Skin epidermis (tissue), 12 donors: Measurements from ENCODE around the gene TBC1D1.
"Not testable (repeated sequence)": the region's sequence is repeated elsewhere in the genome, so short reads cannot be mapped to it uniquely, and the experiment has no call there.

ENCODE experiments used
- H3K27ac ChIP-seq, 21 experiments: fragments of 200-600 bp; sonication (generic) in 11 of 21; one replicate each; pipeline ENCODE4 v1.5.0; 2020; ENCODE audit warnings: mild to moderate bottlenecking in 3 of 21, inconsistent platforms in 2 of 21, moderate library complexity in 2 of 21
- H3K4me3 ChIP-seq, 7 experiments: fragments of 200-600 bp; sonication (generic) in 2 of 7; one replicate each; pipeline ENCODE4 v1.5.0; 2020; ENCODE audit warnings: inconsistent platforms in 2 of 7, mild to moderate bottlenecking in 2 of 7, moderate library complexity in 1 of 7

Gene TBC1D1

GRCh38 chr4:37953620-37954293 lies 62.9 kb downstream of the TBC1D1 start:
- Histone ChIP-seq H3K4me3 (no peak overlapping the region), H3K27ac (no peak overlapping the region)

GRCh38 chr4:37956941-37957340 lies 66.1 kb downstream of the TBC1D1 start:
- Histone ChIP-seq H3K4me3 (no peak overlapping the region), H3K27ac (no peak overlapping the region)

- H3K27ac ChIP-seq, result no peak overlapping the region
- no peak overlapping the region for H3K4me3 ChIP-seq
Measured at GRCh38 chr4:37958932-37959331, 68.0 kb downstream of the TBC1D1 start.

GRCh38 chr4:37960098-37960497 lies 69.2 kb downstream of the TBC1D1 start, which contains the start of gene PTTG2:
Gene PTTG2, plus strand, starts transcription at chr4:37960398. Its CDS starts 37 bp downstream, at chr4:37960435.
- Histone ChIP-seq H3K4me3 (no peak within 1 kb of the TSS), H3K27ac (no peak within 1 kb of the TSS)

- Histone ChIP-seq H3K4me3 (no peak overlapping the region), H3K27ac (no peak overlapping the region)
Measured at GRCh38 chr4:37960679-37961450, 70.0 kb downstream of the TBC1D1 start.

GRCh38 chr4:37964734-37965457 lies 74.0 kb downstream of the TBC1D1 start:
- H3K4me3 ChIP-seq, result no peak overlapping the region
- no peak overlapping the region for H3K27ac ChIP-seq

DNA sequence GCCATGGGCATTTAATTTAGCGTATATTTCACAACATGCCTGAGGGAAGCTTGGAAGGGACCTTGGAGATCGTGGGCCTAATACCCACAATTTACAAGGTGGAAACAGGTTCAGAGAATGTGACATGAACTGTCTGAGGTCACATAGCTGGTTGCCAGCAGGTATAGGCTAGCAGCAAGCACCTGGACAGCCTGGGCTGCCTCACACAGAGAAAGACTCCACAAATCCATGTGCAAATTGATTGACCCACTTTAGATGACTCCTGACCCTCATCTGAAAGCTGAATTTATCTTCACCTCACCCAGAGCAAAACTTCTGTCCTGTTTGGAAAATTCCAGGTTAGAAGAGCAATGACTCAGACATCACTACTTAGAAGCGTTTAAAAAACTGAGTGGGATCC lies 75.2 kb downstream of the TBC1D1 start:
- Histone ChIP-seq H3K4me3 (no peak overlapping the region), H3K27ac (no peak overlapping the region)

DNA sequence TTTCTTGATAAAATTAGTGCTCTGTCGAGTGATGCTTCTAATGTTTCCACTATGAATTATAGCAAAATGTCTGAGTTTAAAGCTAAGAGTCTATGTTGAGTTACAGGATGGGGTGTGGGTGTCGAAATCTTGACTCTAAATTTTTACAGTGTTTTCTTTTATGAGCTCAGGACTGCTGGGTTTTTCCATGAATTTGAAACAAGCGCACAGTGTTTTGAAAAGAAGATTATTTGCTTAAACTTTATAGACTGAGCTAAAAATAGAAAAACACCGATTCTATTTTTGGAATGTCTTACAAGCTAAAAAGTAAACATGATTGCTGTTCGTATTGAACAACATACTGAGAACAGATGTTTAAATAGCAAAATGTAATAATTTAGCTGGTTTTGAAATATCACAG lies 76.9 kb downstream of the TBC1D1 start:
- Histone ChIP-seq H3K27ac (no peak overlapping the region), H3K4me3 (no peak overlapping the region)

- Histone ChIP-seq H3K4me3 (no peak overlapping the region), H3K27ac (no peak overlapping the region)
Measured at GRCh38 chr4:37968747-37969146, 77.9 kb downstream of the TBC1D1 start.

- no peak overlapping the region for H3K4me3 ChIP-seq
- peak overlapping the region in 1 of 21 experiments; percentile 47 for H3K27ac ChIP-seq
Measured at GRCh38 chr4:37970702-37971101, 79.8 kb downstream of the TBC1D1 start.

DNA sequence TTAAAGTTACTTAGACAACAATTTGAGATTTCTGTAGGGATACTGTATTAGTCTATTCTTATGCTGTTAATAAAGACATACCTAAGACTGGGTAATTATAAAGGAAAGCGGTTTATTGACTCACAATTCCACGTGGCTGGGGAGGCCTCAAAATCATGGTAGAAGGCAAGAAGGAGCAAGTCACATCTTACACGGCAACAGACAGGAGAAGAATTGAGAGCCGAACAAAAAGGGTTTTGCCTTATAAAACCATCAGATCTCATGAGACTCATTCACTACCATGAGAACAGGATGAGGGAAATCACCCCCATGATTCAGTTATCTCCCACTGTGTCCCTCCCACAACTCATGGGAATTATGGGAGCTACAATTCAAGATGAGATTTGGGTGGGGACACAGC lies 80.3 kb downstream of the TBC1D1 start:
- Histone ChIP-seq H3K4me3 (no peak overlapping the region), H3K27ac (no peak overlapping the region)

- no peak overlapping the region for H3K27ac ChIP-seq
- no peak overlapping the region for H3K4me3 ChIP-seq
Measured at GRCh38 chr4:37973441-37973840, 82.6 kb downstream of the TBC1D1 start.

DNA sequence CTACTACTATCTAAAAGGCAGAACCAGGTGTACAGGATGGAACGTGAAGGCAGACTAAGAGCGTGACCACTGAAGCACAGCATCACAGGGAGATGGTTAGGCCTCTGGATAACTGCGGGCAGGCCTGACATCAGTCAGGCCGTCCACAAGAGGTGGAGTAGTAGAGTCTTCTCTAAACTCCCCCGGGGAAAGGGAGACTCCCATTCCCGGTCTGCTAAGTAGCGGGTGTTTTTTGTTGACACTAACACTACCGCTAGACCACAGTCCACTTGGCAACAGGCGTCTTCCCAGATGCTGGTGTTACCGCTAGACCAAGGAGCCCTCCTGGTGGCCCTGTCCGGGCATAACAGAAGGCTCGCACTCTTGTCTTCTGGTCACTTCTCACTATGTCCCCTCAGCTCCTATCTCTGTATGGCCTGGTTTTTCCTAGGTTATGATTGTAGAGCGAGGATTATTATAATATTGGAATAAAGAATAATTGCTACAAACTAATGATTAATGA lies 84.5 kb downstream of the TBC1D1 start:
- not testable (repeated sequence) for H3K27ac ChIP-seq

GRCh38 chr4:37976507-37976906 lies 85.6 kb downstream of the TBC1D1 start:
- peak overlapping the region in 17 of 21 experiments; percentile 19 to 96 (median 75) for H3K27ac ChIP-seq
- H3K4me3 ChIP-seq, result peak overlapping the region; percentile 60 to 95 (median 70)

More for the DNA sequence above, 84.5 kb downstream of the TBC1D1 start:
- H3K4me3 ChIP-seq, result not testable (repeated sequence)

DNA sequence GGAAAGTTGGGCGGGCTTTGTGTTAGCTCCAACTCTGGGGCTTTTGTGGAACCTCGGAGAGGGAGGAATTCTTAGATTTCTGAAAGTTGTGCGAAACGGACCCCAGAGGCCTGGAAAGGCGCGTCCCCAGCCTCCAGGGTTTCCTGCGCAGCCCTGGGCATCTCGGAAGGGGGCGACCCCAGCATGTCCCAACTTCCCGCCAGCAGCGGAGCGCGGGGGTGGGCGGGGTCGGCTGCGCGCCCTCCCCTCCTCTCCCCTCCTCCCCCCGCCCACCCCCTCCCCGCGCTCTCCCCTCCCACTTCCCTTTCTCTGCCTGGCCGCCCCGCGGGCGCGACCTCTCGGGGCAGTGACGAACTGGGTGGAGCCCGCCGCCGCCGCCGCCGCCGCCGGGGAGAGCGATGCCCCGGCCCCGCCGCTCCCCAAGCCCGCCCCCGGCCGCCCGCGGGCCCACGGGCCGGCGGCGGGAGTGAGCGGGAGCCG lies 86.1 kb downstream of the TBC1D1 start:
- peak overlapping the region; percentile 60 to 95 (median 70) for H3K4me3 ChIP-seq
- H3K27ac ChIP-seq, result peak overlapping the region; percentile 65 to 96 (median 87)

- H3K27ac ChIP-seq, result peak overlapping the region; percentile 65 to 96 (median 87)
Measured at GRCh38 chr4:37977471-37978247, 86.8 kb downstream of the TBC1D1 start.

GRCh38 chr4:37978248-37978924 lies 87.5 kb downstream of the TBC1D1 start:
- Histone ChIP-seq H3K27ac (peak overlapping the region in 14 of 21 experiments; percentile 32 to 96 (median 88)), H3K4me3 (peak overlapping the region; percentile 60 to 95 (median 70))

More at GRCh38 chr4:37977471-37978247, 86.8 kb downstream of the TBC1D1 start:
- peak overlapping the region; percentile 60 to 95 (median 70) for H3K4me3 ChIP-seq

DNA sequence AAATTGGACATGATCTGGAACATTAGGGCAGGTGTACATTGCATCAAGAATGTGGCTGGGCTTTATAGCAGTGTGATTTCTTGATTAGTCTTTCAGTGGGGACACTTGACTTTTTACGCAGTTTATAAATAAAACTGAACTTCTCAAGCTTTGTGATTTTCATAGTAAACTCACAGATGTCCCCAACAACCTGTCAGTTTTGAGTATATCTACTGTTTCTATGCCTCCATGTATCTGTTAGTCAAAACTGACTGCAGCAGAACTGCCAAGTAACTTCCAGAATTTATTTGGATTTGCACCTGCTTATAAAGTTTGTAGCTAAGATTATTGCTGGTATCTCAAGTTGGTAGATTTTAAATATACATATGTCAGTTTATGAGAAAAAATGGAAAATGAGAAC lies 89.4 kb downstream of the TBC1D1 start:
- no peak overlapping the region for H3K27ac ChIP-seq
- H3K4me3 ChIP-seq, result no peak overlapping the region

GRCh38 chr4:37981425-37981824 lies 90.5 kb downstream of the TBC1D1 start:
- H3K4me3 ChIP-seq, result no peak overlapping the region
- H3K27ac ChIP-seq, result no peak overlapping the region
